Neutrophil (primary cell): ENCODE measurements around the gene AKAP12.

Source experiments
- H3K27ac ChIP-seq: fragments of 200-600 bp; sonication (generic); 2 replicates; pipeline ENCODE4 v1.5.1; 2016; ENCODE audit warnings: mild to moderate bottlenecking, moderate library complexity
- H3K27me3 ChIP-seq: fragments of 200-600 bp; sonication (generic); 2 replicates; pipeline ENCODE4 v1.6.0; 2016; ENCODE audit warnings: mild to moderate bottlenecking
- H3K36me3 ChIP-seq: fragments of 200-600 bp; sonication (generic); 2 replicates; pipeline ENCODE4 v1.5.1; 2017
- H3K4me1 ChIP-seq, 2 experiments: fragments of 200-600 bp in 1 of 2; sonication (generic) in 1 of 2; 1 replicate in 1 of 2; 2 replicates in 1 of 2; pipeline versions ENCODE4 v1.5.1 to v1.6.1; 2013 to 2016; ENCODE audit warnings: low read depth in 1 of 2, low read length in 1 of 2, mild to moderate bottlenecking in 1 of 2, moderate library complexity in 1 of 2; ENCODE audit not compliant: control insufficient read depth in 1 of 2, insufficient read depth in 1 of 2
- H3K4me3 ChIP-seq, 2 experiments: fragments of 200-600 bp in 1 of 2; sonication (generic) in 1 of 2; 1 replicate in 1 of 2; 2 replicates in 1 of 2; pipeline ENCODE4 v1.5.1; 2013 to 2016; ENCODE audit warnings: low read depth in 1 of 2, low read length in 1 of 2, mild to moderate bottlenecking in 1 of 2, moderate library complexity in 1 of 2
- H3K9me3 ChIP-seq: fragments of 200-600 bp; sonication (generic); 2 replicates; pipeline ENCODE4 v1.5.1; 2016
- CTCF ChIP-seq: fragments of 200-600 bp; sonication (generic); IDR thresholded peaks from 2 replicates; pipeline ENCODE4 v1.5.1; 2016; ENCODE audit warnings: antibody characterized with exemption

Gene AKAP12

GRCh38 chr6:151385177-151385576 lies 145.4 kb downstream of the AKAP12 start:
- H3K36me3 ChIP-seq, result no peaks in the 10 kb centered on the region
- H3K27me3 ChIP-seq, result no peaks in the 10 kb centered on the region
- H3K4me3 ChIP-seq, result no peak overlapping the region
- no peaks in the 10 kb centered on the region for H3K9me3 ChIP-seq
- no peak overlapping the region for H3K27ac ChIP-seq
- TF ChIP-seq CTCF, result no peak
- peaks cover 21 to 22% of the 10 kb centered on the region in 2 experiments for H3K4me1 ChIP-seq

GRCh38 chr6:151387175-151387970 lies 147.6 kb downstream of the AKAP12 start:
- H3K36me3 ChIP-seq, result no peaks in the 10 kb centered on the region
- no peak for TF ChIP-seq CTCF
- no peak overlapping the region for H3K27ac ChIP-seq
- no peak overlapping the region for H3K4me3 ChIP-seq
- peaks cover 24 to 29% of the 10 kb centered on the region in 2 experiments for H3K4me1 ChIP-seq
- no peaks in the 10 kb centered on the region for H3K9me3 ChIP-seq
- H3K27me3 ChIP-seq, result no peaks in the 10 kb centered on the region

GRCh38 chr6:151388236-151388635 lies 148.5 kb downstream of the AKAP12 start:
- Histone ChIP-seq H3K27ac (peak overlapping the region; percentile 99), H3K27me3 (no peaks in the 10 kb centered on the region), H3K4me1 (peaks cover 33 to 37% of the 10 kb centered on the region in 2 experiments), H3K9me3 (no peaks in the 10 kb centered on the region), H3K4me3 (no peak overlapping the region), H3K36me3 (no peaks in the 10 kb centered on the region)
- TF ChIP-seq CTCF, result no peak

GRCh38 chr6:151388997-151389617 lies 149.3 kb downstream of the AKAP12 start:
- peaks cover 36 to 41% of the 10 kb centered on the region in 2 experiments for H3K4me1 ChIP-seq
- no peaks in the 10 kb centered on the region for H3K36me3 ChIP-seq
- H3K4me3 ChIP-seq, result peak overlapping the region; percentile 74 to 90
- H3K27me3 ChIP-seq, result no peaks in the 10 kb centered on the region
- no peak for TF ChIP-seq CTCF
- peak overlapping the region; percentile 99 for H3K27ac ChIP-seq
- no peaks in the 10 kb centered on the region for H3K9me3 ChIP-seq

- Histone ChIP-seq H3K36me3 (no peaks in the 10 kb centered on the region), H3K4me1 (peaks cover 36 to 41% of the 10 kb centered on the region in 2 experiments), H3K27ac (peak overlapping the region; percentile 99), H3K4me3 (peak overlapping the region; percentile 74 to 90), H3K9me3 (no peaks in the 10 kb centered on the region), H3K27me3 (no peaks in the 10 kb centered on the region)
- TF ChIP-seq CTCF, result no peak
Measured at GRCh38 chr6:151389618-151390275, 150.0 kb downstream of the AKAP12 start.
